Upper lobe of right lung (tissue), 1 donor: ENCODE measurements around the gene SEM1. TPM values are rescaled to one million over a fixed set of nuclear protein-coding genes. Genes with fewer than 3 reads are reported as not detected.
"Not testable (repeated sequence)": the region's sequence is repeated elsewhere in the genome, so short reads cannot be mapped to it uniquely, and the experiment has no call there.

Source experiments
- ATAC-seq: fragments of 200-7000 bp; cut with Tn5 transposase; one replicate; pipeline ENCODE4 v1.9.1; 2020; ENCODE audit warnings: mild to moderate bottlenecking, moderate library complexity
- DNase-seq: peaks from one replicate; pipeline ENCODE4 v3.0.0-alpha.2; 2020
- H3K27ac ChIP-seq: fragments of 200-600 bp; one replicate; pipeline ENCODE4 v1.8.0; 2022
- H3K27me3 ChIP-seq: fragments of 200-600 bp; one replicate; pipeline ENCODE4 v1.8.0; 2022; ENCODE audit warnings: mild to moderate bottlenecking
- H3K36me3 ChIP-seq: fragments of 200-600 bp; one replicate; pipeline ENCODE4 v1.8.0; 2022
- H3K4me1 ChIP-seq: fragments of 200-600 bp; one replicate; pipeline ENCODE4 v1.8.0; 2022
- H3K4me3 ChIP-seq: fragments of 200-600 bp; one replicate; pipeline ENCODE4 v1.8.0; 2022; ENCODE audit warnings: mild to moderate bottlenecking
- H3K9me3 ChIP-seq: fragments of 200-600 bp; one replicate; pipeline ENCODE4 v1.8.0; 2022
- CTCF ChIP-seq: fragments of 200-600 bp; IDR thresholded peaks from one replicate; pipeline ENCODE4 v1.8.0; 2022; ENCODE audit warnings: antibody characterized with exemption
- intact Hi-C: fragments of 100-400 bp; cut with DNase I; formaldehyde crosslinking; loops from one replicate; pipeline ENCODE4 v1.11.0; 2022
- total RNA-seq: library from RNA; stranded (reverse); fragmentation: NEBNext Ultra II Directional; extraction: Animal tissue kit (Norgen Biotek cat#: 25700); gene quantifications from one replicate; pipeline ENCODE4 v1.2.1, GENCODE V29; 2021
- donor health status: DM: no; HTN: yes; CAD: no; lungs with severe emphysema.

The SEM1 gene
- total RNA-seq, 1 donor from 2014 or later: 29.5 TPM

- H3K36me3 ChIP-seq: peaks cover 7% of the 10 kb centered on the region
- DNase-seq (no peak), ATAC-seq (no peak)
- no peak overlapping the region for H3K27ac ChIP-seq
- intact Hi-C loops: no loop called here
- H3K9me3 ChIP-seq: no peaks in the 10 kb centered on the region
- H3K27me3 ChIP-seq: no peaks in the 10 kb centered on the region
- H3K4me1 ChIP-seq: peaks cover 6% of the 10 kb centered on the region
- no peak overlapping the region for H3K4me3 ChIP-seq
- no peak for TF ChIP-seq CTCF
These were observed 10.3 kb downstream of the SEM1 start for GRCh38 chr7:96699219-96699871.

- peaks cover 13% of the 10 kb centered on the region for H3K36me3 ChIP-seq
- H3K9me3 ChIP-seq, ATAC-seq, H3K27ac ChIP-seq, intact Hi-C loops, H3K4me1 ChIP-seq, DNase-seq, H3K4me3 ChIP-seq, H3K27me3 ChIP-seq: not testable (repeated sequence)
These were observed 11.2 kb downstream of the SEM1 start for GRCh38 chr7:96698449-96698848.

- Histone ChIP-seq H3K36me3 (peaks cover 17% of the 10 kb centered on the region), H3K27me3 (no peaks in the 10 kb centered on the region), H3K4me1 (peaks cover 6% of the 10 kb centered on the region), H3K27ac (no peak overlapping the region), H3K4me3 (no peak overlapping the region), H3K9me3 (no peaks in the 10 kb centered on the region)
- DNase-seq: no peak
- intact Hi-C loops: no loop called here
- ATAC-seq: no peak
- TF ChIP-seq CTCF: no peak
These were observed 11.8 kb downstream of the SEM1 start for GRCh38 chr7:96697822-96698221.

- Histone ChIP-seq H3K27ac (no peak overlapping the region), H3K36me3 (peaks cover 34% of the 10 kb centered on the region), H3K27me3 (no peaks in the 10 kb centered on the region), H3K4me3 (no peak overlapping the region), H3K4me1 (peaks cover 6% of the 10 kb centered on the region), H3K9me3 (no peaks in the 10 kb centered on the region)
- ATAC-seq (no peak), DNase-seq (no peak)
- TF ChIP-seq CTCF: no peak
- intact Hi-C loops: no loop called here
These were observed 14.1 kb downstream of the SEM1 start for GRCh38 chr7:96695581-96695980.

GRCh38 chr7:96694082-96694481 is 15.6 kb downstream of the SEM1 start:
- Histone ChIP-seq H3K27ac (no peak overlapping the region), H3K4me3 (no peak overlapping the region), H3K4me1 (peaks cover 10% of the 10 kb centered on the region), H3K27me3 (no peaks in the 10 kb centered on the region), H3K9me3 (no peaks in the 10 kb centered on the region), H3K36me3 (peaks cover 37% of the 10 kb centered on the region)
- intact Hi-C loops: no loop called here
- DNase-seq (no peak), ATAC-seq (no peak)
- no peak for TF ChIP-seq CTCF

- H3K9me3 ChIP-seq: no peaks in the 10 kb centered on the region
- no peak for TF ChIP-seq CTCF
- no peak for DNase-seq
- H3K27ac ChIP-seq: no peak overlapping the region
- peaks cover 10% of the 10 kb centered on the region for H3K4me1 ChIP-seq
- H3K4me3 ChIP-seq: no peak overlapping the region
- ATAC-seq: no peak
- intact Hi-C loops: no loop called here
- H3K36me3 ChIP-seq: peaks cover 37% of the 10 kb centered on the region
- no peaks in the 10 kb centered on the region for H3K27me3 ChIP-seq
These were observed 17.9 kb downstream of the SEM1 start for GRCh38 chr7:96691702-96692101.
